Measurements from ENCODE around the gene TMPRSS6. TPM values are rescaled to one million over a fixed set of nuclear protein-coding genes. Genes with fewer than 3 reads are reported as not detected.

TMPRSS6 gene
- total and polyA plus RNA-seq, 8 donors = 0.25 to 1.5 (median 0.46) TPM; not detected in 4

DNA sequence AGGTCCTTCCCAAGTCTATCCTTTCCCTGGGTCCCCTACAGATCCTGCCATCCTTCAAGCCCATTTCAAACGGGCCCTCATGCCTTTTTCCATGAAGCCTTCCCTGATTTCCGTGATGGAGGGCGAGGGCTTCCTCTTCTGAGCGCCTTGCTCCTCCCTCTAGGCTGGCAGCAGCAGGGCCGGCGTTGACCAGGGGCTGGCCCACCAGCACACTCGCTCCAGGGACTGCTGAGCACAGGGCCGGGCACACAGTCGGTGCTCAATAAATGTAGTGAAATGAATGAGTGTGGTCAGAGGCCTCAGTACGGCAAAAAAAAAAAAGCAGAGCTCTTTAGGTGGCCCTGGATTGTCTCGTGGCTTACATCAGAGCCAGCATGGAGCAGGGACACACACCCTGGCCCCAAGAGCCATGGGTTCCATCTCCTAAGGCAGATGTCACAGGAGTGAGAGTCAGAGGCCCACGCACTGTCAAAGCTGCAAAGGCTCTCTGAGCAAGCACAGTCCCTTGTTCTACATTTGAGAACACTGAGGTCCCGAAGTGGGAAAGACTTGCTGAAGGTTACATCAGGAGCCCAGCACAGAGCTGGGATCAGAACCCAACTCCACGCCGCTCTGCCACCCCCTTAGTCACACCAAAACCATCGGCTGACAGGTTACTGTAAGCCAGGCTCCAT lies 37.1 kb upstream of the TMPRSS6 start:
- peak overlapping the region in 1 of 5 donors; percentile 14 for H3K27ac ChIP-seq
- intact Hi-C loops (cut with DNase I; ENCODE audit: low total_unique reads) = no loop called here
- H3K36me3 ChIP-seq = no peaks in the 10 kb centered on the region
- H3K27me3 ChIP-seq = peaks cover 0 to 51% (median 4%) of the 10 kb centered on the region in 3 donors
- DNase-seq = no peak
- peaks cover 0 to 10% (median 4%) of the 10 kb centered on the region in 4 donors for H3K4me1 ChIP-seq
- H3K4me3 ChIP-seq = peak overlapping the region in 1 of 4 donors; percentile 30
- TF ChIP-seq POLR2AphosphoS5 (IDR thresholded peaks at IDR 0.05) (no peak), POLR2A (IDR thresholded peaks at IDR 0.05) (no peak), EP300 (IDR thresholded peaks at IDR 0.05) (no peak)
- TF ChIP-seq, protein P1, sequence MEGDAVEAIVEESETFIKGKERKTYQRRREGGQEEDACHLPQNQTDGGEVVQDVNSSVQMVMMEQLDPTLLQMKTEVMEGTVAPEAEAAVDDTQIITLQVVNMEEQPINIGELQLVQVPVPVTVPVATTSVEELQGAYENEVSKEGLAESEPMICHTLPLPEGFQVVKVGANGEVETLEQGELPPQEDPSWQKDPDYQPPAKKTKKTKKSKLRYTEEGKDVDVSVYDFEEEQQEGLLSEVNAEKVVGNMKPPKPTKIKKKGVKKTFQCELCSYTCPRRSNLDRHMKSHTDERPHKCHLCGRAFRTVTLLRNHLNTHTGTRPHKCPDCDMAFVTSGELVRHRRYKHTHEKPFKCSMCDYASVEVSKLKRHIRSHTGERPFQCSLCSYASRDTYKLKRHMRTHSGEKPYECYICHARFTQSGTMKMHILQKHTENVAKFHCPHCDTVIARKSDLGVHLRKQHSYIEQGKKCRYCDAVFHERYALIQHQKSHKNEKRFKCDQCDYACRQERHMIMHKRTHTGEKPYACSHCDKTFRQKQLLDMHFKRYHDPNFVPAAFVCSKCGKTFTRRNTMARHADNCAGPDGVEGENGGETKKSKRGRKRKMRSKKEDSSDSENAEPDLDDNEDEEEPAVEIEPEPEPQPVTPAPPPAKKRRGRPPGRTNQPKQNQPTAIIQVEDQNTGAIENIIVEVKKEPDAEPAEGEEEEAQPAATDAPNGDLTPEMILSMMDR (IDR thresholded peaks at IDR 0.05) = no peak
- peaks cover 0 to 5% (median 0%) of the 10 kb centered on the region in 4 donors for H3K9me3 ChIP-seq
- WGBS, 5 donors = 71 to 90% (median 82%) methylated on average over 16 of the region's 16 CpGs

DNA sequence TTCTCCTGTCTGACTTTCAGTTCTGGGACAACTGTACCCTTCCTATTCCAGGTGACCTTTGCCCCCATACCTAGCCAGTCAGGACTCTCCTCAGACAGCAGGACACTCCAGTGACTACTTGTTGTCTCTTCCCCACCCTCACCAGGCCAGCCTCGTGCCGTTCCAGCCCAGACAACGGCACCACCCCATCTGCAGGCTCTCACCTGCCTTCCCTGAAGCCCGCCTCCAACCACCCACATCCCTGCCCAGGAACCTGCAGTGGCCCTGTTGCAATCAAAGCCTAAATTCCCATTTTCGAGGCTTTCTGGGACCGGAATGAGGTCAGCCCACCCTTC lies 36.5 kb upstream of the TMPRSS6 start:
- no peak for TF ChIP-seq POLR2AphosphoS5 (IDR thresholded peaks at IDR 0.05)
- TF ChIP-seq, protein P1 (IDR thresholded peaks at IDR 0.05) = no peak
- no peak for TF ChIP-seq POLR2A (IDR thresholded peaks at IDR 0.05)
- TF ChIP-seq EP300 (IDR thresholded peaks at IDR 0.05) = no peak
- peaks cover 0 to 3% (median 0%) of the 10 kb centered on the region in 4 donors for H3K9me3 ChIP-seq
- H3K4me1 ChIP-seq = peaks cover 0 to 10% (median 4%) of the 10 kb centered on the region in 4 donors
- WGBS, 5 donors = 38 to 67% (median 60%) methylated on average over 6 of the region's 6 CpGs
- DNase-seq = no peak
- no peak overlapping the region for H3K27ac ChIP-seq
- no peak overlapping the region for H3K4me3 ChIP-seq
- H3K36me3 ChIP-seq = no peaks in the 10 kb centered on the region
- intact Hi-C loops (cut with DNase I; ENCODE audit: low total_unique reads) = no loop called here
- peaks cover 0 to 56% (median 4%) of the 10 kb centered on the region in 3 donors for H3K27me3 ChIP-seq

DNA sequence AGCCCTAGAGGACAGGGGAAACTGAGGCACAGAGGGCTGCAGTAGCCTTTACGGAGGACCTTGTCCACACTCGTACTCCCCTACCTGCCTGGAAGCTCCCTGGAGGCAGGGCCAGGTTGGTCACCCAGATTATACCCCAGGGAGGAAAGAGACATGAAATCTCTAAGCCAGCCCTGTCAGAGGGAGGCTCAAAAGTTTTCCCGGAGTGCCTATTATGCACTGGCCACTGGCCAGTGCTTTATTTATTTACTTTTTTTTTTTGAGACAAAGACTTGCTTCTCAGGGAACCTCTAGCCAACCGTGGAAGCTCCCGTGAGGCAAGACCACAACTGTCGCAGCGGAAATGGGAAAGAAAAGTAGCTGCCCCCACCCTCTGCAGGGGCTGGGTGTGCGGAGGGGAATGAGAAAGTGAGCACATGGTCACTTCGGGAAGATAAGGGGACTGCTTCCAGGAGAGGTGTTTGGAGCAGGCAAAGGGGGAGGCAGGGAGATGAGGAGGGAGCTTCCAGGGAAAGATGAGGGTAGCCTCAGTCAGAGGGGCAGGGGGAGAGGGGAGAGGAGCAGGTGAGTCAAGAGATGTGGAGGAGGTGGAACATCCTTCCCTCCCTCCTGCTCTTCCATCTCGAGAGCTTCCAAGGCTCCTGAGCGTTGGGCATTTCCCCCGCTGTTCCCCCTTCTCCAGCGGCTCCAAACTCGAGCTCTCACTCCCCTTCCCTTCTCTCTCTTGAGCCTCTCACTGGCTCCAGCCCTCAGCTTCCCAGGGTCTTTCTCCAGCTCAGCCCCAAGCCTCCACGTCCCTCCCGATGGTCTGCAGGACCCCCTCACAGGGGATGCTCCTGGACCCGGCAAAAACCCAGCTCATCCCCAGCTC lies 35.9 kb upstream of the TMPRSS6 start:
- no peak overlapping the region for H3K4me3 ChIP-seq
- peak in 1 of 2 donors; percentile 31 for DNase-seq
- peaks cover 0 to 57% (median 4%) of the 10 kb centered on the region in 3 donors for H3K27me3 ChIP-seq
- H3K36me3 ChIP-seq = no peaks in the 10 kb centered on the region
- 26 to 32% (median 30%) methylated on average over 17 of the region's 17 CpGs for WGBS, 5 donors
- intact Hi-C loops (cut with DNase I; ENCODE audit: low total_unique reads) = no loop called here
- no peak overlapping the region for H3K27ac ChIP-seq
- H3K9me3 ChIP-seq = no peaks in the 10 kb centered on the region
- TF ChIP-seq POLR2AphosphoS5 (IDR thresholded peaks at IDR 0.05) (no peak), EP300 (IDR thresholded peaks at IDR 0.05) (no peak), POLR2A (IDR thresholded peaks at IDR 0.05) (no peak)
- TF ChIP-seq, protein P1 (IDR thresholded peaks at IDR 0.05) = no peak
- H3K4me1 ChIP-seq = peaks cover 0 to 10% (median 4%) of the 10 kb centered on the region in 4 donors

DNA sequence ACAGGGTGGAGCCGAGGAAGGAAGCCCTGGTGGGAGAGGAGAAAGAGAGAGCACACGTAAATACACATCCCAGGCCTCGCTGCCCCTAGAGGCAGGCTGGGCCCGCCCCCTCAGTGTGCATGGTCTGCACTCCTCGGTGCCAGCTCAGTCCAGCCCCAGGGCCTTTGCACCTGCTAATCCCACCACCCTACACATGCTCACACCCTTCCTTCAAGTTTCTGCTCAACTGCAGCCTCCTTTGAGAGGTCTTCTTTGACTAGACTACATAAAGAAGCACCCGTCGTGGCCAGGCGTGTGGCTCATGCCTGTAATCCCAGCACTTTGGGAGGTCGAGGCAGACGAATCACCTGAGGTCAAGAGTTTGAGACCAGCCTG lies 34.7 kb upstream of the TMPRSS6 start:
- Histone ChIP-seq H3K27ac (no peak overlapping the region), H3K9me3 (no peaks in the 10 kb centered on the region), H3K4me3 (no peak overlapping the region), H3K4me1 (peaks cover 0 to 10% (median 4%) of the 10 kb centered on the region in 4 donors), H3K27me3 (peaks cover 0 to 51% (median 4%) of the 10 kb centered on the region in 3 donors), H3K36me3 (no peaks in the 10 kb centered on the region)
- DNase-seq = no peak
- intact Hi-C loops (cut with DNase I; ENCODE audit: low total_unique reads) = no loop called here
- WGBS, 5 donors = 81 to 90% (median 87%) methylated on average over 10 of the region's 10 CpGs
- TF ChIP-seq, protein P1 (IDR thresholded peaks at IDR 0.05) = no peak
- TF ChIP-seq EP300 (IDR thresholded peaks at IDR 0.05) = no peak
- TF ChIP-seq POLR2A (IDR thresholded peaks at IDR 0.05) = no peak
- no peak for TF ChIP-seq POLR2AphosphoS5 (IDR thresholded peaks at IDR 0.05)

Measured in stomach (tissue), 9 donors.